ENCODE data around the gene SLC25A38.

The SLC25A38 gene

GRCh38 chr3:39438880-39439279 lies 55.7 kb downstream of the SLC25A38 start:
- no peak for DNase-seq

- no peak for DNase-seq
Measured at GRCh38 chr3:39440316-39440715, 57.1 kb downstream of the SLC25A38 start.

GRCh38 chr3:39443530-39443929 lies 60.4 kb downstream of the SLC25A38 start:
- no peak for DNase-seq

- no peak for DNase-seq
Measured at GRCh38 chr3:39445927-39446326, 62.8 kb downstream of the SLC25A38 start.

- DNase-seq, result no peak
Measured at GRCh38 chr3:39446444-39446843, 63.3 kb downstream of the SLC25A38 start.
